GM18505 (cell line): ENCODE measurements around the gene SPESP1.

Source experiments
- ATAC-seq: cut with Tn5 transposase; IDR thresholded peaks from one replicate; pipeline ENCODE4 v1.9.1; 2021; ENCODE audit not compliant: unreplicated experiment
- POLR2A ChIP-seq: IDR thresholded peaks from 4 replicates; pipeline ENCODE4 v1.6.1; 2011; ENCODE audit warnings: borderline replicate concordance; ENCODE audit not compliant: insufficient read depth, insufficient read length; ENCODE audit errors: extremely low read depth

Gene SPESP1

DNA sequence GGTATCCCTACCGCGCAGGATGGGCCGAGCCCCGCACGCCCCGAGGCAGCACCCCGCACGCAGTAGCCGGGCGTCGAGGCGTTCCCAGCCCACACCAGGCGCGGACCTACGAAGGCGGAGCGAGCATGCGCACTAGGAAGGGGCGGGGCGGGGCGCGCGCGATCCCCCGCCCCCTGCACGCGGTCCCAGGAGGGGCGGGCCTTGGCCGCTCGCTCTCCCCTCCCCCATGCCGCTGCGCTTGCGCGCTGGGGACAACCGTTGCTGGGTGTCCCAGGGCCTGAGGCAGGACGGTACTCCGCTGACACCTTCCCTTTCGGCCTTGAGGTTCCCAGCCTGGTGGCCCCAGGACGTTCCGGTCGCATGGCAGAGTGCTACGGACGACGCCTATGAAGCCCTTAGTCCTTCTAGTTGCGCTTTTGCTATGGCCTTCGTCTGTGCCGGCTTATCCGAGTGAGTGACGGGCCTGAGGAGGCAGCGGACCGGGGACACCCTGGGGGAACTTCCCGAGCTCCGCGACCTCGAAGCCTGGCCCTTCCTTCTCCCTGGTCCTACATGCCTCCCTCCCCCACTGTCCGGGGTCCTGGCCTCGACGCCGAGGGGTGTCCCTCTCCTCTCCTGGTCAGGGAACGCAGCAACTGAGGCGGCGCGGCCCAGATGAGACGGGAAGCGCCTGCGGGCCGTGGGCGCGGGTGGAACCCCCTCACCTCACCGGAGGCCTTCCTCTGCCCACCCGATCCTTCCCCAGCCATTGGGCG, at the start of gene SPESP1:
Gene SPESP1, plus strand, starts transcription at position 258 of the 755 bp plus-strand sequence. Its CDS starts 129 bp downstream, at position 387.
- no peak for ATAC-seq
- TF ChIP-seq POLR2A: no peak

DNA sequence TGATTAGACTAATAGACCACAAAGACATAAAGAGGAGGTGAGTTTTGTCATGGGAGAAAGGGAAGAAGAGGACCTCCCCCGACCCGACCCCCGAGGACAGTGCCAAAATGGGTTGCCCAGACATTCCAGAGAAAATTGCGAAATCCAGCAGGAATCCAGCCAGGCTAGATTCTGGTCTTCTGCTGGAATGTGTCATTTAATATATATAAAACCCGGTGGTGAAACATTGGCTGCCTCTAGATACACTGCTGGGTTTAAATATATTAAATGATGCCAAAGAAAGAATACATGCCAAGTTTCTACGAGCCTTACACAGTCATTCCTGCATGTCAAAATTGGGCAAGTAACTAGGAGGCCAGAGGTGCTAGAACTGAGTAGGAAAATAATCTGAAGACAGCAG, 45.3 kb upstream of the SPESP1 start:
- TF ChIP-seq POLR2A: no peak
- no peak for ATAC-seq

DNA sequence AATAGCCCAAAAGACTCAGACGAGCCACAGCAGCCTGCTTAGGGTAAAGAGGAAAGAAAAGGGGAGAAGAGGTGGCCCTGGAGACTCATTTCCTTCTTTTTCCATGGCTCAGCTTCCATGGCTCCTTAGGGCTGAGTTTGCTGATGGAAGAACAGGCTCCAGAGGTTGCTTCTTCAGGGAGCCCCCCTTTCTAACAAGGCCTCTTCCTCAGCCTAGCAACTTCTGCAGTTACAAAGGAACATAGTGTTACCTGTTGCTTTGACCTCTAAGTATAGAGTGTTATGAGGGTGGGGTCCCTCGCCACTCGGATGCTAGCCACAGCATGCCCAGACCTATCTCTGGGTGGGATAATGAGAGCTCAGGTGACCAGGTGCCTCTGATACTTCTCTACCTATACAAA, 43.2 kb upstream of the SPESP1 start:
- ATAC-seq: no peak
- TF ChIP-seq POLR2A: no peak

DNA sequence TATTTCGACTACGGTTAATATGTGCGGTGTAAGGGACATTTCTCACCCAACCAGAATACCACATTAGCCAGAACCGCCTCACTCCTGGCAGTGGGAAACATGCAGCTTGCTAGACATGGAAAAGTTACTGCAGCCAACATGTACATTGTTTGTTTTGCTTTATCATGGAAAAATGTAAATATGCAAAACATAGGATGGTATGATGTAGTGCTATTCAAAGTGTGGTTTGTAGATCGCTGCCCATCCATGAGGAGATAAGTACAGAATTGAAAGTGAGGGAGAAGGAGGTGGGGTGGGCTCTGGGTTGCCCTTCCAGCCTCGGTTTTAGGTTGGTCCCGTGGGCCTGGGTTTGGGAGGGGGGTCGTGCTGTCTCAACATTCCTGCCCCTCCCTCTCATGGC, 42.5 kb upstream of the SPESP1 start:
- no peak for TF ChIP-seq POLR2A
- no peak for ATAC-seq

DNA sequence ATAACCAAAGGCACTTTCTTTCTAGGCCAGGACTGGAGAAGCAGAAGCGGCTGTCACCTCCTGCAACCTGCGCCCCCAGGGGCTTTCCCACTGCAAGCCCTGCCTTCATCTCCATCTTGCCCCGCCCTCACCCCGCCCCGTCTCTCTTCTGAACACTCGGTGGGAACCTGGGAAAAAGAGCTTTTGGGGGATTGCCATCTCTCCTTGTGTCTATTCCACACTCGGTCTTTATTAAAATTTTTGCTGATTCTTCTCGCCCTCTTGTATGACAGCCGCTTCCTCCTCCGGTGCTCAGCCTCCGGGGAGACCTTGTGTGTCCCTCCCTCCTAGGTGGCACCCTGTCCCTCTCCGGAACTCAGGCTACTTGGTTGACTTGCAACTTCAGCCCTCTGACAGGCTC, 41.9 kb upstream of the SPESP1 start:
- no peak for ATAC-seq
- no peak for TF ChIP-seq POLR2A

DNA sequence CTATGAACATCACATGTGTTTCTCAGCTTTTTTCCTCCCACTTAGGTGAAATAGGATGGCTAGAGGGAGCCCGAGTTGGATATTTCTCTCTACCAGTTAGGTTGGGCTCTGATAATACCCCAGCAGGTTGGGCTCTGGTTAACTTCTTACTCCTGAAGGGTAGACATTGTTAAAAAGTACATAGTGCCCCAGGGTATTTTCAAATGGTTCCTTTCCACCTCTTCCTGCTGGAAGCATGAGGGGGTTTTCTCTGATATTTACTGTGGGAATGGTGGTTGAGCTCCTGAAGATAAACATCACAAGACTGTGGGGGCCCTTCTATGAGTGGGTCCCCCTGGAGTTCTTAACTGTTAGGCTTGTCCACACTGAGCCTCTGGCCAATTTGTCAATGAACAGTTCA, 36.1 kb upstream of the SPESP1 start:
- TF ChIP-seq POLR2A: no peak
- no peak for ATAC-seq

DNA sequence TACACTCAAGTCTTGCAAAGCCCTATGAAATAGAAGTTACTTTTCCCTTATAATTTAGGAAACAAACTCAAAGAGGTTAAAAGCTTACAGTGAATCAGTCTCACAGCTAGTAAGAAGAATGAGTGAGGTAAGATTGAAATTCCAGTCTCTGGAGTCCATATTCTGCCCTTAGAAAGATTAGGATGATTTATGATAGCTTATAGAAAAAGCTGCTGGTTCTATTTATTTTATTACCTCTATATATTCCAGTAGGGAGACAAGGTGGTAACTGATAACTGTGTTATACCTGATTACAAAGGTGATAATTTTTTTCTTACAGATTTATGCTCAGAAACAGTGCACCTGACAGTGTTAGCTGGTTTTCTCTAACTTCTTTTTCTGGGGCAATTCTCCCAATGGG, 34.1 kb upstream of the SPESP1 start:
- TF ChIP-seq POLR2A: no peak
- no peak for ATAC-seq

DNA sequence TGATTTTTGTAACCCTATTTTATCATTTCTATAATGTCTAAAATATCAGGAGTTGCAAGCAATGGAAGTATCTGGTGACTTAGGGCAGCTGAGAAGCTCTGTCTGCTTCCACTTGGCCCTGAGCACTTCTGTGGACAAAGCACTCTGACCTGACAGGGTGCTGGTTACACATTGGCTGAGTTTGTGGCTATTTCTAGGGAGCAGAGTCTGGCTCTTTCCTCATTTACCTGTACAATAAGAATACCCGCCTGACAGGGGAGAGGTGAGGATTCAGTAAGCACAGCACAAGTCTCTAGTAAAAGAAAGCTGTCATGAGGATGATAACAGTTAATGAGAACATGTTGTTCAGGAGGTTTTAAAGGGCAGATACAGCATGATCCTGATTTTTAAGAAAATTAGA, 33.3 kb upstream of the SPESP1 start:
- ATAC-seq: no peak
- no peak for TF ChIP-seq POLR2A

DNA sequence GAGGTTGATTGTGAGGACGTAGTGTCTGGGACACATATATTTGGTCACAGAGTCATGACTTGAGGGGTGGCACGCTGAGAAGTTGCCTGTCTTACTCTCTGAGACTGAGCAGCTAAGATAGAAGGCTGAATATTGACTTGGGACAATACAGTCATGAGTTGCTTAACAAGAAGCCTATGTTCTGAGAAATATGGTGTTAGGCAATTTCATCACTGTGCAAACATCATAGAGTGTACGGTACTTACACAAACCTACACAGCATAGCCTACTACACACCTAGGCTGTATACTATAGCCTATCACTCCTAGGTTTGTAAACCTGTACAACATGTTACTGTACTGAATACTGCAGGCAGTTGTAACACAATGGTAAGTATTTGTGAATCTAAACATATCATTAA, 30.3 kb upstream of the SPESP1 start:
- no peak for TF ChIP-seq POLR2A
- ATAC-seq: no peak

DNA sequence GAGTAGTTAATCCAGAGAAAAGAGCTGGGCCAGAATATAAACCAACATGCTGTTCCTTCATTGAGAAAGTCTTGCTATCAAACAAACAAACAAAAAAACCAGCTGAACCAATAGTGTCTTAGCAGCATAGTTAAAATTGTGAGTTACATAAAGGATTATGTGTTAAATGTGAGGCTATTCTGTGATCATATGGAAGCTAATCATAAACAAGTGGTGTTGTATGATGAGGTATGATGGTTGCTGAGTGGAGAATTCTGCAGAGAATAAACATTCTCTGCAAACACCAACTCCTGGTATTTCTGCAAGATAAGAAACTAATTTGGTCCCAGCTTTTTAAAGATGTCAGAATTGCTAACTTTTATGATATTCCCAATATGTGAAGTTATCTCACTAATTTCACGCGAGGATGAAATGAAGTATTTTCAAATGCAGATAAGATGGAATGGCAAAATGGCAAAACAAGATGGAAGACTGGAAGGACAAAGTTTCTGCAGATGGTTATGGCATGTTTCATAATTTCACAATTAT, 22.9 kb upstream of the SPESP1 start:
- TF ChIP-seq POLR2A: no peak
- no peak for ATAC-seq

DNA sequence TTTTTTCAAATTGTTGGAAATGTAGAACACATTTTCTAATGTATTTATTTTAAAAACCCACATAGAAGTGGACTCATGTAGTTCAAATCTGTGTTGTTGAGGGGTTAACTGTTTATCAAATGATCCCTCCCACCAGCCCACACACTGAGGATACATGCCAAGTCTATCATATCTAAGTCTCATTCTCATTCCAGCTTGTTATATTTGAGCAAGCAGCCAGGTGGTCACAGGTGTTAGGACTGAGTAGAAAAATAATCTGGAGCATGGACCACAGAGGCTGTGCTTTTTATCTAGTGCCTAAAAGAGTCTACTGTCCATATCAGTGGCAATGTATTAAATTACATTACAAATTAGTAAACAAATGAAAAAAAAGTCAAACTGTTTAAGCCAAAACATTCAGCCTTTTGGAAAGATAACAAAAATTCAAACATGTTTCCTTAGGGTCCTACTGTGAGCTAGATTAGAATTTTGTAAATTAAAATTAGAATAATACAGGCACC, 20.7 kb upstream of the SPESP1 start:
- TF ChIP-seq POLR2A: no peak
- no peak for ATAC-seq

DNA sequence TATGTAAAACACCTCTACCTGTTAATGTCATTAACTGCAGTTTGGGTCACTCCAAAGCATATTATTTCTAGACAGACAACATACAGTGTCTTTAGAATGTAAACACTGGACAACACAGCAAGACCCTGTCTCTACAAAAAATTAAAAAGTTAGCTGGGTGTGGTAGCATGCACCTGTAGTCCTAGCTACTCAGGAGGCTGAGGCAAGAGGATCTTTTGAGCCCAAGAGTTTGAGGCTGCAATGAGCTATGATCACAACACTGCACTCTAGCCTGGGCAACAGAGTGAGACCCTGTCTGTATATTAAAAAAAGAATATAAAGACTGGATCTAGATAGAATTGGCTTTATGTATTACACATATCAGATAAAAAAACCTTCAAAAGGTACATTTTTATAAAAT, 20.0 kb upstream of the SPESP1 start:
- TF ChIP-seq POLR2A: no peak
- ATAC-seq: no peak

DNA sequence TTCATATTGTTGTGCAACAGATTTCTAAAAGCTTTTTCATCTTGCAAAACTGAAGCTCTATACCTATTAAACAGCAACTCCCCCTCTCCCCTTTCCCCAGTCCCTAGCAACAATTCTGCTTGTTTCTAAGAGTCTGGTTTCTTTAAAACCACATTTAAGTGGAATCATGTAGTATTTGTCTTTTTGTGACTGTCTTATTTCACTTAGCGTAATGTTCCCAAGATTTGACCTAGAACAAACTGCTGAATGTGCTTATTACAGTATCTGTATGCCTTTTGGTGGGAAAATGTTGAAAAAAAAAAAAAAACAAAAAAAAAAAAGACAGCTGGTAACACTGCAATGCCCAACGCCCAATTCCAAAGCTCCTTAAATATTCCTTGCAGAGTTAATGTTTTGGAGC, 19.5 kb upstream of the SPESP1 start:
- no peak for TF ChIP-seq POLR2A

DNA sequence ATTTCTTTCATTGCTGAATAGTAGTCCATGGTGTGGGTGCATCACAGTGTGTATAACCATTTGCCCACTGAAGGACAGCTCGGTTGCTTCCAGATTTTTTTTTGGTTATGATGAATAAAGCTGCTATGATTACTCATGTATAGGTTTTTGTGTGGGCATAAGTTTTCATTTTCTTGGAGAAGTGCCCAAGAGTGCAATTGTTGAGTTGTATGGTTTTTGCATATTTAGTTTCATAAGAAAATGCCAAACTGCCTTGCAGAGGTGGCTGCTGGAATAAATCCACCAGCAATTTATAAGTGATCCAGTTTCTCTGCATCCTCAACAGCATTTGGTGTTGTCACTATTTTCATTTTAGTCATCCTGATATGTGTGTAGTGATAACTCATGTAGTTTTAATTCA, 8.4 kb upstream of the SPESP1 start:
- no peak for TF ChIP-seq POLR2A

More for the DNA sequence above, 19.5 kb upstream of the SPESP1 start:
- no peak for ATAC-seq

More for the DNA sequence above, 8.4 kb upstream of the SPESP1 start:
- ATAC-seq: no peak
